Measurements from ENCODE around the gene TNFSF8. TPM values are rescaled to one million over a fixed set of nuclear protein-coding genes. Genes with fewer than 3 reads are reported as not detected.

TNFSF8 gene
- total RNA-seq, 2 experiments from 2014 or later, result 37.9 to 38.7 TPM

- Mint-ChIP-seq H3K36me3 (no peaks in the 10 kb centered on the region), H3K27me3 (no peaks in the 10 kb centered on the region), H3K9me3 (no peaks in the 10 kb centered on the region), H3K27ac (no peak overlapping the region), H3K4me3 (no peak overlapping the region), H3K4me1 (ENCODE audit: low read depth) (peaks cover 20% of the 10 kb centered on the region)
- POLR2A ChIA-PET, result no interaction called here
- DNase-seq, result no peak
- CTCF ChIA-PET, result no interaction called here
- intact Hi-C loops (cut with micrococcal nuclease), result loop anchor here (5.0 kb wide), 1 partner anchor 46 kb away; the partner anchor contains the start of gene TNFSF15
Measured at GRCh38 chr9:114853071-114853855, 77.1 kb downstream of the TNFSF8 start.

GRCh38 chr9:114852050-114852594 is 78.3 kb downstream of the TNFSF8 start:
- Mint-ChIP-seq H3K27ac (no peak overlapping the region), H3K36me3 (no peaks in the 10 kb centered on the region), H3K4me1 (ENCODE audit: low read depth) (peaks cover 21% of the 10 kb centered on the region), H3K9me3 (no peaks in the 10 kb centered on the region), H3K4me3 (no peak overlapping the region), H3K27me3 (no peaks in the 10 kb centered on the region)
- ChIA-PET CTCF (no interaction called here), POLR2A (no interaction called here)
- DNase-seq, result no peak
- intact Hi-C loops (cut with micrococcal nuclease), result loop anchor here (5.0 kb wide), 1 partner anchor 45 kb away; the partner anchor contains the start of gene TNFSF15

GRCh38 chr9:114851306-114851705 is 79.1 kb downstream of the TNFSF8 start:
- Mint-ChIP-seq H3K27me3 (no peaks in the 10 kb centered on the region), H3K4me1 (ENCODE audit: low read depth) (peaks cover 21% of the 10 kb centered on the region), H3K27ac (no peak overlapping the region), H3K4me3 (no peak overlapping the region), H3K9me3 (no peaks in the 10 kb centered on the region), H3K36me3 (no peaks in the 10 kb centered on the region)
- intact Hi-C loops (cut with micrococcal nuclease), result loop anchor here (5.0 kb wide), 1 partner anchor 44 kb away; the partner anchor contains the start of gene TNFSF15
- CTCF ChIA-PET, result no interaction called here
- POLR2A ChIA-PET, result no interaction called here
- DNase-seq, result no peak

Other genes with a start within 250 kb of the TNFSF8 start
- gene TEX48, start 248.4 kb downstream of the TNFSF8 start, total RNA-seq, result 1 to 10 TPM in 1 of 2 experiments, under 1 TPM in 1; 0.57 to 1.2 TPM
- under 1 TPM; 0.12 to 0.14 TPM for gene TNFSF15, start 124.6 kb downstream of the TNFSF8 start, total RNA-seq
- 1 to 10 TPM in 1 of 2 experiments, under 1 TPM in 1; 0.52 to 1.2 TPM for gene TNC, start 187.6 kb upstream of the TNFSF8 start, total RNA-seq

Data from activated CD4-positive, alpha-beta memory T cell treated with anti-CD3 and anti-CD28 coated beads for 36 hours (primary cell).